GM12878 (cell line): ENCODE results near the gene ATRNL1. TPM values are rescaled to one million over a fixed set of nuclear protein-coding genes. Genes with fewer than 3 reads are reported as not detected.

Experiments used
- ATAC-seq: fragments of 200-7000 bp; cut with Tn5 transposase; 3 replicates; pipeline ENCODE4 v1.9.1; 2020; ENCODE audit warnings: mild to moderate bottlenecking, moderate library complexity
- BruUV-seq: library from RNA; stranded (reverse); fragments of 400-500 nt; replicated peaks from 2 replicates; lab custom pipeline; 2021; lab: Mats Ljungman, UMichigan
- CTCF ChIA-PET: fragments of 300-600 bp; sonication (Branson Sonifier 250); formaldehyde crosslinking; extraction: SDS; loops from one replicate; lab custom pipeline; 2021; ENCODE audit warnings: inconsistent platforms; lab: Yijun Ruan, JAX
- POLR2A ChIA-PET: fragments of 350-600 bp; formaldehyde crosslinking; extraction: SDS; loops from one replicate; lab custom pipeline; 2021; ENCODE audit warnings: inconsistent platforms; lab: Charles Lee
- RAD21 ChIA-PET: fragments of 300-600 bp; sonication (Branson Sonifier 250); formaldehyde crosslinking; loops from one replicate; lab custom pipeline; 2023; ENCODE audit warnings: antibody characterized with exemption; ENCODE audit not compliant: unreplicated experiment; lab: Charles Lee
- SMC1A ChIA-PET: fragments of 300-600 bp; sonication (Branson Sonifier 250); formaldehyde crosslinking; loops from one replicate; lab custom pipeline; 2023; ENCODE audit not compliant: unreplicated experiment, uncharacterized antibody; lab: Charles Lee
- DNase-seq: peaks from one replicate; pipeline ENCODE4 v3.0.0-alpha.2; 2011; ENCODE audit warnings: low read depth, low spot score
- FAIRE-seq: peaks from 3 replicates; lab custom pipeline; 2011; peaks lifted over from hg19 to GRCh38; lab: Jason Lieb, UNC
- H2AFZ ChIP-seq: 2 replicates; pipeline ENCODE4 v1.6.0; 2011; ENCODE audit warnings: low read depth, low read length, control low read depth; ENCODE audit not compliant: control insufficient read depth
- H3K27ac ChIP-seq: 2 replicates; pipeline ENCODE4 v1.5.1; 2011; ENCODE audit warnings: control low read depth; ENCODE audit not compliant: control insufficient read depth, insufficient read depth
- H3K27me3 ChIP-seq, 2 experiments: replicated peaks in 1 of 2; 2 replicates each; pipeline versions ENCODE4 v1.6.0 to v1.6.1; 2011; ENCODE audit warnings: low read length in 1 of 2; ENCODE audit not compliant: control insufficient read depth in 2 of 2, insufficient read depth in 2 of 2
- H3K36me3 ChIP-seq, 2 experiments: 2 replicates each; pipeline ENCODE4 v1.5.1; 2011; ENCODE audit warnings: low read length in 1 of 2; ENCODE audit not compliant: control insufficient read depth in 2 of 2, insufficient read depth in 2 of 2
- H3K4me1 ChIP-seq: 2 replicates; pipeline ENCODE4 v1.6.1; 2011; ENCODE audit warnings: mild to moderate bottlenecking, low read length, moderate library complexity, mixed read lengths; ENCODE audit not compliant: control insufficient read depth, insufficient read depth
- H3K4me2 ChIP-seq: 2 replicates; pipeline ENCODE4 v1.6.0; 2011; ENCODE audit warnings: control low read depth; ENCODE audit not compliant: control insufficient read depth, insufficient read depth
- H3K4me3 ChIP-seq: fragments of 200-600 bp; sonication (generic); 2 replicates; pipeline ENCODE4 v1.5.1; 2016
- H3K79me2 ChIP-seq: 2 replicates; pipeline ENCODE4 v1.6.0; 2011; ENCODE audit warnings: low read length; ENCODE audit not compliant: control insufficient read depth, insufficient read depth
- H3K9ac ChIP-seq: 2 replicates; pipeline ENCODE4 v1.8.0; 2011; ENCODE audit warnings: low read length, control low read depth, mixed read lengths; ENCODE audit not compliant: control insufficient read depth, insufficient read depth
- H3K9me3 ChIP-seq: replicated peaks from 3 replicates; pipeline ENCODE4 v1.5.1; 2011; ENCODE audit warnings: mild to moderate bottlenecking, low read length; ENCODE audit not compliant: control insufficient read depth, insufficient read depth
- H4K20me1 ChIP-seq: 2 replicates; pipeline ENCODE4 v1.6.0; 2011; ENCODE audit not compliant: control insufficient read depth, insufficient read depth
- HCFC1 ChIP-seq: fragments of 150-350 bp; IDR thresholded peaks from 2 replicates; pipeline ENCODE4 v1.6.1; 2014; ENCODE audit warnings: low read length
- HDGF ChIP-seq: fragments of 450-650 bp; IDR thresholded peaks from 2 replicates; pipeline ENCODE4 v1.6.1; 2016; ENCODE audit warnings: antibody characterized with exemption
- IKZF2 ChIP-seq, 2 experiments: fragments of 450-650 bp; IDR thresholded peaks; 2 replicates each; pipeline ENCODE4 v1.6.1; 2017; ENCODE audit warnings: mild to moderate bottlenecking in 2 of 2, moderate library complexity in 2 of 2
- IRF4 ChIP-seq: IDR thresholded peaks from 2 replicates; pipeline ENCODE4 v1.6.1; 2011; ENCODE audit warnings: low read depth, low read length
- JUNB ChIP-seq: IDR thresholded peaks from 2 replicates; pipeline ENCODE4 v1.6.1; 2016; ENCODE audit warnings: antibody characterized with exemption, mild to moderate bottlenecking
- LARP7 ChIP-seq: fragments of 450-650 bp; IDR thresholded peaks from 2 replicates; pipeline ENCODE4 v1.6.1; 2017; ENCODE audit warnings: mild to moderate bottlenecking
- MTA2 ChIP-seq: fragments of 450-650 bp; IDR thresholded peaks from 2 replicates; pipeline ENCODE4 v1.6.1; 2016; ENCODE audit warnings: low read depth, mild to moderate bottlenecking, moderate library complexity
- NFIC ChIP-seq: IDR thresholded peaks from 2 replicates; pipeline ENCODE4 v1.6.1; 2012; ENCODE audit warnings: low read depth, mild to moderate bottlenecking, inconsistent platforms, low read length, moderate library complexity
- RCOR1 ChIP-seq: conservative IDR thresholded peaks from 2 replicates; pipeline ENCODE4 v1.6.1; 2012; ENCODE audit warnings: low read depth, low read length, improper control_type of control experiment
- RELA ChIP-seq: fragments of 450-650 bp; IDR thresholded peaks from 2 replicates; pipeline ENCODE4 v1.8.0; 2014; ENCODE audit warnings: borderline replicate concordance; ENCODE audit not compliant: partially characterized antibody
- SIN3A ChIP-seq: IDR thresholded peaks from 2 replicates; pipeline ENCODE4 v1.6.1; 2012; ENCODE audit warnings: low read depth, low read length, improper control_type of control experiment
- STAT3 ChIP-seq: IDR thresholded peaks from 2 replicates; pipeline ENCODE4 v1.6.1; 2011; ENCODE audit warnings: low read depth, low read length, improper control_type of control experiment
- ZBTB11 ChIP-seq: fragments of 450-650 bp; formaldehyde crosslinking; IDR thresholded peaks from 2 replicates; pipeline ENCODE4 v1.5.0; 2022; ENCODE audit warnings: mild to moderate bottlenecking, missing genetic modification characterization
- ZNF24 ChIP-seq: fragments of 450-650 bp; IDR thresholded peaks from 2 replicates; pipeline ENCODE4 v1.6.1; 2017; ENCODE audit warnings: antibody characterized with exemption, mild to moderate bottlenecking
- WGBS: methylation state at CpG from one replicate; pipeline ENCODE4 v1.1.6; 2016; ENCODE audit warnings: low lambda C conversion rate; ENCODE audit not compliant: insufficient replicate concordance, insufficient coverage; ENCODE audit errors: missing lambda C conversion rate; 5-methylcytosine and 5-hydroxymethylcytosine counted together
- in situ Hi-C: fragments of 300-500 bp; cut with MboI; formaldehyde crosslinking; loops from 9 replicates; pipeline ENCODE4 v1.14.3; 2018; ENCODE audit warnings: mixed read lengths
- intact Hi-C: fragments of 100-400 bp; cut with micrococcal nuclease; formaldehyde crosslinking; loops from one replicate; pipeline ENCODE4 v1.14.2; 2022; ENCODE audit not compliant: unreplicated experiment
- polyA plus RNA-seq, 11 experiments: library from polyadenylated mRNA; depleted of rRNA in 4 of 11; unstranded in 6 of 11; stranded (reverse) in 5 of 11; fragments of >200 nt; fragmentation: Nextera tagmentation in 4 of 11; fragmentation: Illumina TruSeq in 1 of 11; extraction: Ambion mirVana in 4 of 11; extraction: Trizol in 1 of 11; gene quantifications; 1 replicate in 1 of 11; 2 replicates in 10 of 11; pipeline versions ENCODE4 v1.2.1 to v1.2.3, GENCODE V29; 2011 to 2016; ENCODE audit warnings: inconsistent platforms in 2 of 11, missing spikeins in 2 of 11, low read depth in 1 of 11
- total RNA-seq, 4 experiments: library from RNA; depleted of rRNA in 3 of 4; stranded (reverse); fragments of >200 nt in 3 of 4; fragmentation: Illumina TruSeq in 1 of 4; extraction: Trizol in 1 of 4; gene quantifications; 2 replicates each; pipeline versions ENCODE4 v1.2.1 to v1.2.3, GENCODE V29; 2013 to 2021
- TF ChIP-seq, protein P1 (sequence below): fragments of 450-650 bp; IDR thresholded peaks from 2 replicates; pipeline ENCODE4 v1.6.1; 2018; ENCODE audit warnings: borderline replicate concordance, mild to moderate bottlenecking; ENCODE audit not compliant: partially characterized antibody
- TF ChIP-seq, protein P2 (sequence below): fragments of 450-650 bp; IDR thresholded peaks from 2 replicates; pipeline ENCODE4 v1.6.1; 2017; ENCODE audit warnings: mild to moderate bottlenecking, moderate library complexity

The ATRNL1 gene
- total and polyA plus RNA-seq, 10 of the 15 experiments (the other 5 are each of a cell fraction or from before 2014, with no cell fraction given): 0.03 to 1.4 (median 0.34) TPM

DNA sequence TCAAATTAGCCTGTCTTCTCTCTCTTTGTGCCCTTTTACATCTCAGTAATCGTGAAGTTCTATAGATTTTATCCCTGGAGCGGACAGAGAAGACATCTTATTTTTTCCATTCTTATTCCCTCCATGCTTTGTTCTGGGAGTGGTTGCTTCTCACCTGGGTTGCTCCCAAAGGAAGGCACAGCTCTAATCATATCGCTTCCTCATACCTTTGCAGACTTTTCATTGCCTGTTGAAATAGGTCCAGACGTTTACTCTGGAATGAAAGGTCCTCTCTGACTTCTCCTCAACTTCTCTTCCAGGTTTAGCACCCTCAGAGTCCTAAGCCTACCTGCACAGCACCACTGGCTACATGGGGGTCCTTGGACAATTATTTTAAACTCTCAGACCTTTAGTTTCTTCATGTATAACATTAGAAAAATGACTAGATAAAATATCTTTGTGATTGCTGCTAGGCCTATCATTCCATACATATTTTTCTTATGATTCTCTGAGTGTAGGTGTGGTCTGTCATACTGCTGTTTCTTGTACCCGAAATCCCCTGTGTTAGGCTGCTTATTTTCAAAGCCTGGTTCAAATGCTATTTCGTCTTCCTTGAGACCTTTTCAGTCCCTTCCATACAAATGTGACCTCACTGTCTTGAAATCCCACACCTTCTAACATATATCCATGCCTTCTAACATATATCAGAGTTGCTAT is 761.7 kb downstream of the ATRNL1 start:
- BruUV-seq: no TSS peak
- H2AFZ ChIP-seq: no peak overlapping the region
- no peak overlapping the region for H3K4me3 ChIP-seq
- no peak for FAIRE-seq
- H3K27ac ChIP-seq: no peak overlapping the region
- no peak for DNase-seq
- H3K4me1 ChIP-seq: no peaks in the 10 kb centered on the region
- H3K9ac ChIP-seq: no peak overlapping the region
- no peak for ATAC-seq
- POLR2A ChIA-PET: no interaction called here
- no peaks in the 10 kb centered on the region for H4K20me1 ChIP-seq
- CTCF ChIA-PET: no interaction called here
- intact Hi-C loops (no loop called here), in situ Hi-C loops (no loop called here)
- H3K36me3 ChIP-seq: no peaks in the 10 kb centered on the region
- no peaks in the 10 kb centered on the region for H3K79me2 ChIP-seq
- no peaks in the 10 kb centered on the region for H3K27me3 ChIP-seq
- H3K9me3 ChIP-seq: no peaks in the 10 kb centered on the region
- no peak overlapping the region for H3K4me2 ChIP-seq
- WGBS: 5% methylated on average over 6 of the region's 6 CpGs
- SMC1A ChIA-PET: interaction anchor here (0.6 kb wide), 1 partner anchor 931 kb away, joined by 3 read pairs; no protein-coding TSS in a partner anchor
- RAD21 ChIA-PET: no interaction called here
- TF ChIP-seq ZBTB11 (CRISPR knock-in tag) (no peak), SIN3A (no peak), HCFC1 (no peak), IRF4 (no peak), RELA (no peak), IKZF2 (IDR thresholded peaks at IDR 0.05) (no peak), ZNF24 (no peak), JUNB (no peak), LARP7 (no peak), MTA2 (no peak), NFIC (no peak), RCOR1 (no peak), HDGF (no peak), STAT3 (no peak)
- TF ChIP-seq, protein P1, sequence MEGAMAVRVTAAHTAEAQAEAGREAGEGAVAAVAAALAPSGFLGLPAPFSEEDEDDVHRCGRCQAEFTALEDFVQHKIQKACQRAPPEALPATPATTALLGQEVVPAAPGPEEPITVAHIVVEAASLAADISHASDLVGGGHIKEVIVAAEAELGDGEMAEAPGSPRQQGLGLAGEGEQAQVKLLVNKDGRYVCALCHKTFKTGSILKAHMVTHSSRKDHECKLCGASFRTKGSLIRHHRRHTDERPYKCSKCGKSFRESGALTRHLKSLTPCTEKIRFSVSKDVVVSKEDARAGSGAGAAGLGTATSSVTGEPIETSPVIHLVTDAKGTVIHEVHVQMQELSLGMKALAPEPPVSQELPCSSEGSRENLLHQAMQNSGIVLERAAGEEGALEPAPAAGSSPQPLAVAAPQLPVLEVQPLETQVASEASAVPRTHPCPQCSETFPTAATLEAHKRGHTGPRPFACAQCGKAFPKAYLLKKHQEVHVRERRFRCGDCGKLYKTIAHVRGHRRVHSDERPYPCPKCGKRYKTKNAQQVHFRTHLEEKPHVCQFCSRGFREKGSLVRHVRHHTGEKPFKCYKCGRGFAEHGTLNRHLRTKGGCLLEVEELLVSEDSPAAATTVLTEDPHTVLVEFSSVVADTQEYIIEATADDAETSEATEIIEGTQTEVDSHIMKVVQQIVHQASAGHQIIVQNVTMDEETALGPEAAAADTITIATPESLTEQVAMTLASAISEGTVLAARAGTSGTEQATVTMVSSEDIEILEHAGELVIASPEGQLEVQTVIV: no peak
- TF ChIP-seq, protein P2, sequence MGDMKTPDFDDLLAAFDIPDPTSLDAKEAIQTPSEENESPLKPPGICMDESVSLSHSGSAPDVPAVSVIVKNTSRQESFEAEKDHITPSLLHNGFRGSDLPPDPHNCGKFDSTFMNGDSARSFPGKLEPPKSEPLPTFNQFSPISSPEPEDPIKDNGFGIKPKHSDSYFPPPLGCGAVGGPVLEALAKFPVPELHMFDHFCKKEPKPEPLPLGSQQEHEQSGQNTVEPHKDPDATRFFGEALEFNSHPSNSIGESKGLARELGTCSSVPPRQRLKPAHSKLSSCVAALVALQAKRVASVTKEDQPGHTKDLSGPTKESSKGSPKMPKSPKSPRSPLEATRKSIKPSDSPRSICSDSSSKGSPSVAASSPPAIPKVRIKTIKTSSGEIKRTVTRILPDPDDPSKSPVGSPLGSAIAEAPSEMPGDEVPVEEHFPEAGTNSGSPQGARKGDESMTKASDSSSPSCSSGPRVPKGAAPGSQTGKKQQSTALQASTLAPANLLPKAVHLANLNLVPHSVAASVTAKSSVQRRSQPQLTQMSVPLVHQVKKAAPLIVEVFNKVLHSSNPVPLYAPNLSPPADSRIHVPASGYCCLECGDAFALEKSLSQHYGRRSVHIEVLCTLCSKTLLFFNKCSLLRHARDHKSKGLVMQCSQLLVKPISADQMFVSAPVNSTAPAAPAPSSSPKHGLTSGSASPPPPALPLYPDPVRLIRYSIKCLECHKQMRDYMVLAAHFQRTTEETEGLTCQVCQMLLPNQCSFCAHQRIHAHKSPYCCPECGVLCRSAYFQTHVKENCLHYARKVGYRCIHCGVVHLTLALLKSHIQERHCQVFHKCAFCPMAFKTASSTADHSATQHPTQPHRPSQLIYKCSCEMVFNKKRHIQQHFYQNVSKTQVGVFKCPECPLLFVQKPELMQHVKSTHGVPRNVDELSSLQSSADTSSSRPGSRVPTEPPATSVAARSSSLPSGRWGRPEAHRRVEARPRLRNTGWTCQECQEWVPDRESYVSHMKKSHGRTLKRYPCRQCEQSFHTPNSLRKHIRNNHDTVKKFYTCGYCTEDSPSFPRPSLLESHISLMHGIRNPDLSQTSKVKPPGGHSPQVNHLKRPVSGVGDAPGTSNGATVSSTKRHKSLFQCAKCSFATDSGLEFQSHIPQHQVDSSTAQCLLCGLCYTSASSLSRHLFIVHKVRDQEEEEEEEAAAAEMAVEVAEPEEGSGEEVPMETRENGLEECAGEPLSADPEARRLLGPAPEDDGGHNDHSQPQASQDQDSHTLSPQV: no peak
